ENCODE data around the gene MBD6.
"Not testable (repeated sequence)": the region's sequence is repeated elsewhere in the genome, so short reads cannot be mapped to it uniquely, and the experiment has no call there.

MBD6 gene

GRCh38 chr12:57500213-57500612 is 22.4 kb upstream of the MBD6 start:
- H3K9me2 ChIP-seq (replicated peaks; ENCODE audit: insufficient read depth, low read length) = no peaks in the 10 kb centered on the region
- H4K20me1 ChIP-seq (ENCODE audit: insufficient read depth, low read length) = no peaks in the 10 kb centered on the region
- no peaks in the 10 kb centered on the region for H3K4me1 ChIP-seq (ENCODE audit: low read length)
- H3K27ac ChIP-seq (ENCODE audit: low read length) = no peak overlapping the region
- no peak for TF ChIP-seq EZH2phosphoT487 (IDR thresholded peaks at IDR 0.05; ENCODE audit: low read length)
- no peak for TF ChIP-seq EZH2 (optimal IDR thresholded peaks at IDR 0.05; ENCODE audit: low read depth, low read length)
- no peak for TF ChIP-seq CTCF (IDR thresholded peaks at IDR 0.05; ENCODE audit: low read length)
- H3K9me3 ChIP-seq (replicated peaks; ENCODE audit: insufficient read depth, low read length) = no peaks in the 10 kb centered on the region
- no peak for DNase-seq
- H3K4me3 ChIP-seq (ENCODE audit: low read length) = no peak overlapping the region
- H3K79me2 ChIP-seq (ENCODE audit: low read length) = peaks cover 10% of the 10 kb centered on the region
- peaks cover 14% of the 10 kb centered on the region for H3K36me3 ChIP-seq (replicated peaks; ENCODE audit: insufficient read depth, low read length)
- H2AFZ ChIP-seq (ENCODE audit: low read length) = no peak overlapping the region
- no peak overlapping the region for H3K9ac ChIP-seq (ENCODE audit: low read length)
- no peaks in the 10 kb centered on the region for H3K27me3 ChIP-seq (replicated peaks; ENCODE audit: insufficient read depth, low read length)
- no peak overlapping the region for H3K4me2 ChIP-seq (ENCODE audit: low read depth, low read length)
- H3F3A ChIP-seq (ENCODE audit: insufficient read depth, low read length) = no peaks in the 10 kb centered on the region

- not testable (repeated sequence) for H3K27ac ChIP-seq (ENCODE audit: low read length); H4K20me1 ChIP-seq (ENCODE audit: insufficient read depth, low read length); H3K4me1 ChIP-seq (ENCODE audit: low read length); H3K4me2 ChIP-seq (ENCODE audit: low read depth, low read length); H3K9me2 ChIP-seq (replicated peaks; ENCODE audit: insufficient read depth, low read length); DNase-seq; H3F3A ChIP-seq (ENCODE audit: insufficient read depth, low read length); H3K4me3 ChIP-seq (ENCODE audit: low read length); H3K9me3 ChIP-seq (replicated peaks; ENCODE audit: insufficient read depth, low read length); H3K27me3 ChIP-seq (replicated peaks; ENCODE audit: insufficient read depth, low read length); H3K9ac ChIP-seq (ENCODE audit: low read length); H2AFZ ChIP-seq (ENCODE audit: low read length)
- H3K36me3 ChIP-seq (replicated peaks; ENCODE audit: insufficient read depth, low read length) = peaks cover 14% of the 10 kb centered on the region
- H3K79me2 ChIP-seq (ENCODE audit: low read length) = peaks cover 13% of the 10 kb centered on the region
Measured at GRCh38 chr12:57502311-57502969, 20.2 kb upstream of the MBD6 start.

DNA sequence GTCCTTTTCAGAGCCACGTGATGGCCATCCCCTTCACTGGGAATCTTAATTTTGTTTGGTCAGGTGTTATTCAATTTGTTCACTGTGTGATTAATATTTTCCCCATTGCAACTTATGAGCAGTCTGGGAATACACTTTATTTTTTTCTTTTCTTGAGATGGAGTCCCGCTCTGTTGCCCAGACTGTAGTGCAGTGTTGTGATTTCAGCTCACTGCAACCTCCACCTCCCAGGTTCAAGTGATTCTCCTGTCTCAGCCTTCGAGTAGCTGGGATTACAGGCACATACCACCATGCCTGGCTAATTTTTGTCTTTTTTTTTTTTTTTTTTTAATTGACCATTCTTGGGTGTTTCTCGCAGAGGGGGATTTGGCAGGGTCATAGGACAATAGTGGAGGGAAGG is 16.1 kb upstream of the MBD6 start:
- not testable (repeated sequence) for H3K27ac ChIP-seq (ENCODE audit: low read length); H3F3A ChIP-seq (ENCODE audit: insufficient read depth, low read length); H3K9me2 ChIP-seq (replicated peaks; ENCODE audit: insufficient read depth, low read length); DNase-seq; H3K9me3 ChIP-seq (replicated peaks; ENCODE audit: insufficient read depth, low read length); H2AFZ ChIP-seq (ENCODE audit: low read length); H3K27me3 ChIP-seq (replicated peaks; ENCODE audit: insufficient read depth, low read length); H3K9ac ChIP-seq (ENCODE audit: low read length); H4K20me1 ChIP-seq (ENCODE audit: insufficient read depth, low read length); H3K4me3 ChIP-seq (ENCODE audit: low read length); H3K4me2 ChIP-seq (ENCODE audit: low read depth, low read length); H3K36me3 ChIP-seq (replicated peaks; ENCODE audit: insufficient read depth, low read length); H3K4me1 ChIP-seq (ENCODE audit: low read length)
- 0 out of 2 replicates have a peak, but pooled peaks cover 11% of the 10 kb centered on the region for H3K79me2 ChIP-seq (ENCODE audit: low read length)

GRCh38 chr12:57507796-57508195 is 14.8 kb upstream of the MBD6 start:
- not testable (repeated sequence) for H3K36me3 ChIP-seq (replicated peaks; ENCODE audit: insufficient read depth, low read length); H3K4me2 ChIP-seq (ENCODE audit: low read depth, low read length); H3K9me2 ChIP-seq (replicated peaks; ENCODE audit: insufficient read depth, low read length); H3K9me3 ChIP-seq (replicated peaks; ENCODE audit: insufficient read depth, low read length); H4K20me1 ChIP-seq (ENCODE audit: insufficient read depth, low read length); DNase-seq; H3K4me3 ChIP-seq (ENCODE audit: low read length); H3K27me3 ChIP-seq (replicated peaks; ENCODE audit: insufficient read depth, low read length); H3F3A ChIP-seq (ENCODE audit: insufficient read depth, low read length); H2AFZ ChIP-seq (ENCODE audit: low read length); H3K4me1 ChIP-seq (ENCODE audit: low read length); H3K27ac ChIP-seq (ENCODE audit: low read length); H3K9ac ChIP-seq (ENCODE audit: low read length)
- H3K79me2 ChIP-seq (ENCODE audit: low read length) = peaks cover 13% of the 10 kb centered on the region; the same call in 1 of the 2 replicates

- peaks cover 13% of the 10 kb centered on the region; the same call in 1 of the 2 replicates for H3K79me2 ChIP-seq (ENCODE audit: low read length)
- no peaks in the 10 kb centered on the region for H3K4me1 ChIP-seq (ENCODE audit: low read length)
- no peaks in the 10 kb centered on the region for H4K20me1 ChIP-seq (ENCODE audit: insufficient read depth, low read length)
- no peaks in the 10 kb centered on the region for H3K27me3 ChIP-seq (replicated peaks; ENCODE audit: insufficient read depth, low read length)
- no peaks in the 10 kb centered on the region for H3K9me2 ChIP-seq (replicated peaks; ENCODE audit: insufficient read depth, low read length)
- H3K27ac ChIP-seq (ENCODE audit: low read length) = no peak overlapping the region
- no peak for DNase-seq
- H2AFZ ChIP-seq (ENCODE audit: low read length) = no peak overlapping the region
- H3K36me3 ChIP-seq (replicated peaks; ENCODE audit: insufficient read depth, low read length) = peaks cover 18% of the 10 kb centered on the region
- H3K4me3 ChIP-seq (ENCODE audit: low read length) = no peak overlapping the region
- H3K4me2 ChIP-seq (ENCODE audit: low read depth, low read length) = no peak overlapping the region
- no peak overlapping the region for H3K9ac ChIP-seq (ENCODE audit: low read length)
- H3K9me3 ChIP-seq (replicated peaks; ENCODE audit: insufficient read depth, low read length) = no peaks in the 10 kb centered on the region
- TF ChIP-seq EZH2phosphoT487 (IDR thresholded peaks at IDR 0.05; ENCODE audit: low read length) (no peak), EZH2 (optimal IDR thresholded peaks at IDR 0.05; ENCODE audit: low read depth, low read length) (no peak), CTCF (IDR thresholded peaks at IDR 0.05; ENCODE audit: low read length) (no peak)
- H3F3A ChIP-seq (ENCODE audit: insufficient read depth, low read length) = peaks cover 28% of the 10 kb centered on the region
Measured at GRCh38 chr12:57511161-57511560, 11.5 kb upstream of the MBD6 start.

All from MM.1S (cell line).